HCT116 (cell line): ENCODE data around the gene ETV5. TPM values are rescaled to one million over a fixed set of nuclear protein-coding genes. Genes with fewer than 3 reads are reported as not detected.

Experiments used
- ATAC-seq: fragments of 200-7000 bp; cut with Tn5 transposase; 2 replicates; pipeline ENCODE4 v1.9.1; 2020; ENCODE audit warnings: mild to moderate bottlenecking, moderate library complexity
- BruUV-seq: library from RNA; stranded (reverse); fragments of 400-500 nt; replicated peaks from 2 replicates; lab custom pipeline; 2021; lab: Mats Ljungman, UMichigan
- CTCF ChIA-PET: fragments of 300-600 bp; sonication (Branson Sonifier 250); formaldehyde crosslinking; loops from one replicate; lab custom pipeline; 2021; ENCODE audit warnings: antibody characterized with exemption; lab: Charles Lee
- POLR2A ChIA-PET: fragments of 300-600, 350-600 bp; sonication (Branson Sonifier 250); formaldehyde crosslinking; loops from one replicate; lab custom pipeline; 2021; ENCODE audit warnings: antibody characterized with exemption; lab: Charles Lee
- RAD21 ChIA-PET, 2 experiments: fragments of 300-600 bp; sonication (Branson Sonifier 250); formaldehyde crosslinking; loops; one replicate each; lab custom pipeline; 2023; ENCODE audit warnings: low total read pairs in 2 of 2; ENCODE audit not compliant: uncharacterized antibody in 2 of 2, unreplicated experiment in 2 of 2, low non-redundant PET in 1 of 2; lab: Charles Lee
- DNase-seq: peaks from one replicate; pipeline ENCODE4 v3.0.0-alpha.2; 2010; ENCODE audit warnings: low read depth, low spot score
- H2AFZ ChIP-seq: fragments of 200-600 bp; shearing (Covaris generic), sonication (generic); 2 replicates; pipeline ENCODE4 v1.6.1; 2017; ENCODE audit warnings: low read depth, mixed run types, mixed read lengths, antibody characterized with exemption, low read length; ENCODE audit not compliant: poor library complexity, severe bottlenecking
- H3K27ac ChIP-seq: 2 replicates; pipeline ENCODE4 v1.5.1; 2012; ENCODE audit warnings: low read depth, low read length
- H3K27me3 ChIP-seq: fragments of 200-600 bp; sonication (generic); 2 replicates; pipeline ENCODE4 v1.6.1; 2016; ENCODE audit warnings: mixed run types, low read length, mixed read lengths; ENCODE audit not compliant: insufficient read depth
- H3K36me3 ChIP-seq, 2 experiments: fragments of 200-500 bp in 1 of 2; fragments of 200-600 bp in 1 of 2; sonication (Bioruptor generic) in 1 of 2; sonication (generic) in 1 of 2; 2 replicates each; pipeline versions ENCODE4 v1.5.1 to v1.6.1; 2014 to 2016; ENCODE audit warnings: low read length in 2 of 2, inconsistent platforms in 1 of 2, mixed read lengths in 1 of 2, mixed run types in 1 of 2; ENCODE audit not compliant: insufficient read depth in 2 of 2, control insufficient read depth in 1 of 2
- H3K4me1 ChIP-seq, 2 experiments: fragments of 200-600 bp in 1 of 2; sonication (generic) in 1 of 2; 2 replicates each; pipeline versions ENCODE4 v1.5.1 to v1.6.1; 2012 to 2017; ENCODE audit warnings: low read length in 2 of 2, inconsistent platforms in 1 of 2, mild to moderate bottlenecking in 1 of 2, mixed read lengths in 1 of 2, mixed run types in 1 of 2, moderate library complexity in 1 of 2; ENCODE audit not compliant: insufficient read depth in 2 of 2, control insufficient read depth in 1 of 2
- H3K4me2 ChIP-seq: fragments of 200-600 bp; sonication (generic); 2 replicates; pipeline ENCODE4 v1.6.1; 2017; ENCODE audit warnings: mixed run types, low read length, mixed read lengths
- H3K4me3 ChIP-seq, 2 experiments: fragments of 200-600 bp in 1 of 2; sonication (generic) in 1 of 2; replicated peaks in 1 of 2; 2 replicates each; pipeline ENCODE4 v1.5.1; 2011 to 2016; ENCODE audit warnings: low read length in 2 of 2, control low read depth in 1 of 2, low read depth in 1 of 2, mild to moderate bottlenecking in 1 of 2, mixed read lengths in 1 of 2, mixed run types in 1 of 2
- H3K79me2 ChIP-seq: fragments of 200-600 bp; sonication (generic); 2 replicates; pipeline ENCODE4 v1.6.1; 2017; ENCODE audit warnings: mild to moderate bottlenecking, mixed run types, low read length, moderate library complexity, mixed read lengths; ENCODE audit not compliant: insufficient read depth
- H3K9ac ChIP-seq: fragments of 200-600 bp; sonication (generic); 2 replicates; pipeline ENCODE4 v1.6.1; 2016; ENCODE audit warnings: low read length, mixed read lengths
- H3K9me2 ChIP-seq: fragments of 200-600 bp; sonication (generic), shearing (Covaris generic); 2 replicates; pipeline ENCODE4 v1.6.1; 2017; ENCODE audit warnings: mixed run types, mild to moderate bottlenecking, moderate library complexity; ENCODE audit not compliant: insufficient read depth
- H3K9me3 ChIP-seq, 2 experiments: fragments of 200-500 bp in 1 of 2; fragments of 200-600 bp in 1 of 2; sonication (Bioruptor generic) in 1 of 2; sonication (generic) in 1 of 2; 2 replicates each; pipeline ENCODE4 v1.6.1; 2014 to 2017; ENCODE audit warnings: low read length in 2 of 2, mixed read lengths in 2 of 2, inconsistent platforms in 1 of 2, low read depth in 1 of 2, mild to moderate bottlenecking in 1 of 2, mixed run types in 1 of 2, moderate library complexity in 1 of 2; ENCODE audit not compliant: control insufficient read depth in 1 of 2, insufficient read depth in 1 of 2
- H4K20me1 ChIP-seq: fragments of 200-600 bp; sonication (generic), shearing (Covaris generic); 2 replicates; pipeline ENCODE4 v1.6.1; 2017; ENCODE audit warnings: mixed run types, mild to moderate bottlenecking, moderate library complexity; ENCODE audit not compliant: insufficient read depth
- CBX3 ChIP-seq: IDR thresholded peaks from 2 replicates; pipeline ENCODE4 v1.6.1; 2012; ENCODE audit warnings: low read depth
- CEBPB ChIP-seq: IDR thresholded peaks from 2 replicates; pipeline ENCODE4 v1.6.1; 2012; ENCODE audit warnings: low read depth
- EGR1 ChIP-seq: IDR thresholded peaks from 2 replicates; pipeline ENCODE4 v1.6.1; 2012; ENCODE audit warnings: low read depth
- ELF1 ChIP-seq: IDR thresholded peaks from 2 replicates; pipeline ENCODE4 v1.6.1; 2012; ENCODE audit warnings: low read depth, borderline replicate concordance
- EZH2 ChIP-seq: fragments of 200-600 bp; sonication (generic); IDR thresholded peaks from 2 replicates; pipeline ENCODE4 v1.6.1; 2017; ENCODE audit warnings: antibody characterized with exemption, mixed run types
- EZH2phosphoT487 ChIP-seq: fragments of 200-600 bp; IDR thresholded peaks from 2 replicates; pipeline ENCODE4 v1.6.1; 2018; ENCODE audit warnings: antibody characterized with exemption, borderline replicate concordance
- FOSL1 ChIP-seq: IDR thresholded peaks from 2 replicates; pipeline ENCODE4 v1.6.1; 2012; ENCODE audit warnings: low read depth
- POLR2A ChIP-seq: IDR thresholded peaks from 2 replicates; pipeline ENCODE4 v1.7.0; 2011; ENCODE audit warnings: borderline replicate concordance; ENCODE audit not compliant: insufficient read depth, insufficient read length; ENCODE audit errors: extremely low read depth
- POLR2AphosphoS5 ChIP-seq: IDR thresholded peaks from 2 replicates; pipeline ENCODE4 v1.6.1; 2011; ENCODE audit warnings: mild to moderate bottlenecking, low read depth, low read length, moderate library complexity
- RAD21 ChIP-seq: IDR thresholded peaks from 2 replicates; pipeline ENCODE4 v1.6.1; 2012; ENCODE audit warnings: low read depth, mild to moderate bottlenecking
- SRF ChIP-seq: IDR thresholded peaks from 2 replicates; pipeline ENCODE4 v1.6.1; 2012; ENCODE audit warnings: low read depth
- TCF7L2 ChIP-seq: IDR thresholded peaks from 2 replicates; pipeline ENCODE4 v1.7.0; 2011; ENCODE audit warnings: borderline replicate concordance, inconsistent platforms; ENCODE audit not compliant: insufficient read depth, insufficient read length; ENCODE audit errors: extremely low read depth
- YY1 ChIP-seq: IDR thresholded peaks from 2 replicates; pipeline ENCODE4 v1.6.1; 2011; ENCODE audit warnings: low read length, low read depth, moderate library complexity, mild to moderate bottlenecking; ENCODE audit not compliant: insufficient replicate concordance; ENCODE audit errors: extremely low read depth
- ZFX ChIP-seq: fragments of 450-650 bp; IDR thresholded peaks from 2 replicates; pipeline ENCODE4 v1.6.1; 2017
- ZNF274 ChIP-seq: fragments of 200-500 bp; sonication (Bioruptor generic); IDR thresholded peaks from 2 replicates; pipeline ENCODE4 v1.6.1; 2014; ENCODE audit warnings: mild to moderate bottlenecking, low read depth, low read length, inconsistent platforms
- intact Hi-C: fragments of 100-400 bp; cut with micrococcal nuclease; formaldehyde crosslinking; loops from 2 replicates; pipeline ENCODE4 v1.10.0; 2022
- total RNA-seq: library from RNA; stranded (reverse); gene quantifications from one replicate; pipeline ENCODE4 v1.2.1, GENCODE V29; 2021; ENCODE audit not compliant: unreplicated experiment
- TF ChIP-seq, protein P1 (sequence below): IDR thresholded peaks from 2 replicates; pipeline ENCODE4 v1.6.1; 2012

ETV5 gene
- total RNA-seq, 1 experiment from 2014 or later, result 89.7 TPM

DNA sequence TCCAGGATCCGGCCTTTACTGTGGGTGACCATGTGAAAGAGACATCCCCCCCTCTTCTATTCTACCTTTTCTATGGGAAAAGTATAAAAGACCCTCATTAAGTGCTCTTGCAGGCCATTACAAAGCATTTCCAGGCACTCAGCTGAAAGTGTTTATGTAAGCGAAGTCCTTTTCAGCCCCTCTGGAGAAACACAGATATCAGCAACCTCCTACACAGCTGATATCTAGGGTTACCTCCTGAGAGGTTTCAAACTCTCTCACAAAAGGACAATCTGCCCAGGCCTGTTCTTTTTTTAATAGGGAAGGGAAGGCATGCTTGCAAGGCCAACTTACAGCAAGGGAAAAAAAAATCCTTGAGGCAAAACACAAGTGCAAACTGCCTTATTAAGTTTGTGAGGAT is 12.6 kb downstream of the ETV5 start:
- no TSS peak for BruUV-seq
- Histone ChIP-seq H3K9me2 (no peaks in the 10 kb centered on the region), H2AFZ (no peak overlapping the region), H4K20me1 (no peaks in the 10 kb centered on the region), H3K4me2 (no peak overlapping the region), H3K36me3 (peaks cover 5 to 7% of the 10 kb centered on the region in 2 experiments; a peak in 2 of 4 replicates), H3K79me2 (no peaks in the 10 kb centered on the region), H3K9ac (no peak overlapping the region), H3K27ac (no peak overlapping the region), H3K4me1 (peaks cover 24 to 32% of the 10 kb centered on the region in 2 experiments), H3K4me3 (no peak overlapping the region), H3K27me3 (no peaks in the 10 kb centered on the region), H3K9me3 (no peaks in the 10 kb centered on the region)
- ChIA-PET POLR2A (no interaction called here), RAD21 (no interaction called here), CTCF (no interaction called here)
- DNase-seq, result no peak
- intact Hi-C loops, result no loop called here
- no peak for ATAC-seq
- TF ChIP-seq, protein P1, sequence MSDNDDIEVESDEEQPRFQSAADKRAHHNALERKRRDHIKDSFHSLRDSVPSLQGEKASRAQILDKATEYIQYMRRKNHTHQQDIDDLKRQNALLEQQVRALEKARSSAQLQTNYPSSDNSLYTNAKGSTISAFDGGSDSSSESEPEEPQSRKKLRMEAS, result no peak
- TF ChIP-seq CBX3, result no peak
- no peak for TF ChIP-seq ELF1
- no peak for TF ChIP-seq EGR1
- no peak for TF ChIP-seq YY1
- TF ChIP-seq ZNF274, result no peak
- no peak for TF ChIP-seq CEBPB
- no peak for TF ChIP-seq RAD21
- no peak for TF ChIP-seq EZH2phosphoT487
- TF ChIP-seq EZH2, result no peak
- TF ChIP-seq ZFX, result no peak
- TF ChIP-seq TCF7L2, result no peak
- no peak for TF ChIP-seq SRF
- no peak for TF ChIP-seq FOSL1
- TF ChIP-seq POLR2AphosphoS5, result no peak
- no peak for TF ChIP-seq POLR2A
